ENCODE results near the gene TCF21.
A peak's percentile ranks its signal among the peaks of the same experiment; 100 is the strongest.
"Not testable (repeated sequence)": the region's sequence is repeated elsewhere in the genome, so short reads cannot be mapped to it uniquely, and the experiment has no call there.

TCF21 gene

DNA sequence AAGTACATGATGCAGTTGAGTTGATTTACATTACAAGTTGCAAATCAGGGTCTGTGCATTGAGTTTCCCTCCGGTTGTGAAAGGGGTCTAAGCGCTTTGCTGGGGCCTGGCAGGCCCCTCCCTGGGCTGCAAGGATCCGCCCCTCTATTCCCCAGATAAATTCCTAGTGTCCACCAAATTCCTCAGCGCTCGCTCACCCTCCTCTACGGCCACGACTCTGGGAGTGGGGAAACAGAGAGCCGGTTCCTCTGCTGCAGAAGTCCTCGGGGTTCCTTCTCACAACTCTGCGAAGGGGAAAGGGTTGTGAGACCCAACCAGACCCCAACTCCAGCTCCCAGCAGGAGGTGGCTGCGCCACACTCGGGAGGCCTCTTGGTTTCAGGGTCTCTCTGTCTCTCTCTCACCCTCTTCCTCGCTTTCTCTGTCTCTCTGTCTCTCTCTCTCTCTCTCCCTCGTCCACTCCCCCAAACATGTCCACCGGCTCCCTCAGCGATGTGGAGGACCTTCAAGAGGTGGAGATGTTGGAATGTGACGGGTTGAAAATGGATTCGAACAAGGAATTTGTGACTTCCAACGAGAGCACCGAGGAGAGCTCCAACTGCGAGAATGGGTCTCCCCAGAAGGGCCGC lies at the start of gene TCF21:
TSS of gene TCF21 (plus strand) at position 185 of the 628 bp plus-strand sequence. CDS start at position 470, 285 bp downstream.
- DNase-seq, result no peak

DNA sequence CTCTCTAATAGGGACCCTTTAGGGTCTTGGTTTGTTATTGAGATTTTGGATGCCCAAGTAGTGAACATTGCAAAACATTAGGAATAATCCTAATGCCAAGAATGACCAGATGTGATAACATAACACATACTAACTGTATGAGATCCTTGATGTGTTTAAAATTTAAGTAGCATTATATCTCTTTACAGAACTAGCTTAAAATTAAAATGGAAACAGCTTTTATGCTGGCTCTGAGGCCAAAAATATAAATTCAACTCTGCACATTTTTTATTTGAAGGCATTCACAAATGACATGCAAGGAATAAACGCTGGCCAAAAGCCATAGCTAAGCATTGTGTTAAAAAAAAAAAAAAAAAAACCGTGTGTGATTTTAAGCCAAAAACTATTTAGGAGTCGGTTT lies 47.7 kb upstream of the TCF21 start:
- no peak for DNase-seq

DNA sequence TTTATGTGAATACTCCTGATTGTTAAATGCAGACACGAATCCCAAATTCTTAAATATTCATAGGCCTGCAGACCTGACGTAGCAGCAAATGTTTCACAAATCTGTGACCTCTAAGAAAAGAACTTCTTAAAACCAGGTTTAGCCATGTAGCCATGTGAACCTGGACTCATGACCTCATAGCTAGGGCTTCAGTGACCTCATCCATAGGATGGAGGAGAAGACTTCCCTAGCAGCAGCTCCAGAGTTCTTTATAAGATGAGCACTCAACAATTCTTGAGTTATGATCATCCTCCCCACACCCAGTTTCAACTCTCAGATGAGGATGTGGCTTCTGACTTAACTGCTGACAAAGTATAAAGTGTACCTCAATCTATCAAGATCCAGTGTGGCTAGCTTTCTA lies 45.8 kb upstream of the TCF21 start:
- DNase-seq, result no peak

DNA sequence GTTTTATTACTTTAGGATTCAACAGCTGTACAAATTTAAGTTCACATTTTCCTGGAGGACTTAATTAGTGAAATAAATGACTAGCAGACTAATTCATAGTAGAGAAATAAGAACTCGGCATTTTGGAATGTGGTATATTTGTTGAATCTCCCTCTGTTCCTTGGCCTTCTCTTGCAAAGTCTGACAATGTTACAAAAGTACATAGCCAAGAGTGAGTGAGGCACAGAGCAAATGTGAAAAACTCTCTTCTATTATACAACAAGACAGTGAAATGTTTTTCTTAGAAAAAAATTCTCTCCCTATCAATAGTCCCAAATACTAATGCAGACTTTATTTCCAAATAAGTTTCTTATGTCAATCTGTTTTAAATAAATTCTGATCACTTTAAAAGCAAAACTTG lies 44.2 kb upstream of the TCF21 start:
- no peak for DNase-seq

DNA sequence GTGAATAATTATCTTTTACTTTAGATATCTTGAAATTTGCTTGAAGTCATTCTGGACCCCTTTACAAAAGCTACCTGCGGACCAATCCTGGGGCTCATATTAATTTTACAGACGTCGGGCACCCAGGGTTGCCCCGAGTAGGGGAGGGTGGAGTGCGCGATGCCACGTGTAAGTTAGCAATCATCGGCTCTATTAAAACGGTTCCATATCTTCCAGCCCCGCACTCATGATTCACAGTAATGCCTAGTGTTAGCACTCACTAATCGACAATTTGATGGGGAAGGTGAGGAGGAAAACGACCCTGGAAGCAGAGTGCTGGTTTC lies 34.9 kb upstream of the TCF21 start:
- no peak for DNase-seq

DNA sequence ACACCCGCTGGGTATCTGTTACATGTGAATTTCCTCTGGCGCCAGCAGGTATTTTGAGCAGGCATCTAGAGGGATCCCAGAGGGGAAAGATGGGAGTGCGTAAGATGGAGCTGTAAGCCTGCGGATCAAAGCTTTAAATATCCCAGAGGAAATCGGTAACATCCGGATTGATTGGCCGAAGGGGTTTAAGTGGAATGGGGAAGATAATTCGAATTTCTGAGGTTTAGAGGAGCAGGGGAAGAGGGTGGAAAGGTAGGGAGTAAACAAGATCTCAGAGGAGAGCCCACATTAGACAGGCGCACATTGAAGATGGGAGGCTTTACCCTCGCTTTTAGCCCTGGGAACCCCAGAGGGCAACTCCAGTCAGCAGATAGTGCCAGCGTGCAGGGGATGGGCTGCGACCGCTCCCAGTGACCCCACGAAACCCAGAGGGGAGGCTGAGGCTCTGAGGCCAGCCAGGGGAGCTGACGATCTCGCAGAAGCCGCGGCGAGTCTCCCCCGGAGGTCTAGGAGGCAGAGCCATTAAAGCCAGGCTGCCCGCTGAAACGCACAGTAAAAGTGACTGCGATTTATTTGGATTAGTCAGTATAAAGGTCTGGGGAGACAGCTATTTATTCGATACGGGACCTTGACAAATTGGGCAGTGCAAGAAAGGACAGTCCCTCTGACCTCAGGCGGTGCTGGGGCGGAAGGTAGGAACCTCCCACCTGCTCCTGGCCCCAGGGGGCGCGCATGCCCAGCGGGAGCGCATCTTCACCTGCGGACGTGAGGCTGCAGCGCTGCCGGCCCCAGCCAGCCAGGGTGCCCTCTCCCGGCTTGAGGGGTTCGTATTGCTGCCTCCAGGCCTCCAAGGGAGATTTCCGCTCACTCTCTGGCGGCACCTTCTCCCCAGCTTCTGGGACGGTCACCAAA lies 34.3 kb upstream of the TCF21 start:
- DNase-seq, result peak; percentile 32 to 79

DNA sequence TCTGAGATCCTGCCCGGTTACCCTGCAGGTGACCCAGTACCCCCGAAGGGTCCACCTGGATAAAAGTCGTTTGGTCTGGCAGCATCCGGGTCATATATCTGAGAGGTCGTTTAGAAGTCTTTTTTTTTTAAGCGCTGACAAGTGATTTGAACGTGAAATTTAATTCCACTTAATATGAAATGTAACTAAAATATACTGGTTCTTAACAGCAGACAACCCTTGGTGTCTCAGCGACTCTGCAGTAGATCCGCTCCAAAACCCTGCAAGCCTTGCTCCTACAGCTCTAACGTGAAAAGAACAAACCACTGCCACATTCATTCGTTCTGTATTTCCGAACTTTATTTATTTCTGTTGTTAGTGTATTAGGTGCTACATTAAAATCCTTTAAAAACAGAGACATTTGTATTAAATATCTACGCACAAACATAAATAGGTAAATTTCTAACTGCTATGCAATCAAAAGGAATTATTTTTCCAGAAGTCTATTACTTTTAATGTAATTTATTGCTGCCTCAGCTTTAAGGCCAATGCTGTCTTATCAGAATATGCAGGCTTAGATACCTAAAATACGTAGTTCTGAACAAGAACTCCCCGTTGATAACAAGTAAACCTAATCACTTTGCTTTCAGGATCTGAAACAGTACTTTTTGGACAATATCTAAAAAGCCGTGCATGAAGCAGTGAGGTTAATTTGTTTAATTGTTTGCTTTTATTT lies 33.5 kb upstream of the TCF21 start:
- DNase-seq, result no peak

DNA sequence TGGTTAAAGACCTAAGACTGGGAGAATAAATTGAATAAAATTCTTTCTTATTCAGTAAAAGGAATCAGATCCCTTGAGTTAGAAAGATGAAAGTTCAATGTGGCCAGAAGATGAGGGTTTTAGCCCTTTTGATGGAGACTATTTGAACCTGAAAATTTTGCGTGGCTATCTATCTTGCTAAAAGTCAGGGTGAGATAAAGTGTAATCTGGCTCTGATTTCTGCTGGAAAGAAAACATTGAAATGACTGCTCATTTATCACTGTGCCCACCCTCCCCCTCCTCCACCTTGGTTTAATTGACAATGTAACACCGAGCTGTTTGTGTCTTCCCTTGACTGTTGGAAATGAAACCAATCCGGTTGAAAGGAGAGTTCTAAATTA lies 32.9 kb upstream of the TCF21 start:
- no peak for DNase-seq

DNA sequence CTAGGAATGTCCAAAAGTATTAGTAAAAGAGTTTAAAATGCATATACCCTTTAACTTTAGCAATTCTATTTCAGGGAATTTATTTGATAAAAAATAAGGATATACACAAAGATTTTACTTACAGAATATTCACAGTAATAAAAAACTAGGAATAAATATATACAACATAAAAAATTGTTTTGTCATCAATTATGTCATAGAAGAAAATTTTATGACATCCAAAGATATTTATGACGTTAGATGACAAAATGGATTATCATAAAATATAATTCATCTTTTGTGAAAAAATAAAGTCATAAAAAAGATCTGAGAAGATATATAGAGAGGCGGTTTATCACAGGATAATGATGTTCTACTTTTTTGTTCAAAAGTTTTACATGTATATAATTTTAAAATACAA lies 32.0 kb upstream of the TCF21 start:
- no peak for DNase-seq

DNA sequence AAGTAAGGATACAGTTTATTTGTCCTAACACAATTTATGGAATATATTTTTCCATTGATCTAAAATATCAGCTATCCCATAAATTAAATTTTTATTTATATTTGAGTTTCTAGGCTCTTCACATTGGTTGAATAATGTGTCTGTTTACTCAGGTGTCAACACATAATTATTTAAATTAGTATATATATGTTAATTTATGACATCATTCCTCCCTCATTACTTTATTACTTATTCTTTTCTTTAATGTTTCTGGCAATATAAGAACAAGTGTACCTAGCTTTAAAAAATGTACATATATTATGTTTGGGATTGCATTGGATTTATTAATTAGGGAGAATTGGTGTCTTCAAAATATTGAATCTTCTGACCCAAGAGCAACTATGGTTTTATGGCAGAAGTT lies 31.2 kb upstream of the TCF21 start:
- no peak for DNase-seq

DNA sequence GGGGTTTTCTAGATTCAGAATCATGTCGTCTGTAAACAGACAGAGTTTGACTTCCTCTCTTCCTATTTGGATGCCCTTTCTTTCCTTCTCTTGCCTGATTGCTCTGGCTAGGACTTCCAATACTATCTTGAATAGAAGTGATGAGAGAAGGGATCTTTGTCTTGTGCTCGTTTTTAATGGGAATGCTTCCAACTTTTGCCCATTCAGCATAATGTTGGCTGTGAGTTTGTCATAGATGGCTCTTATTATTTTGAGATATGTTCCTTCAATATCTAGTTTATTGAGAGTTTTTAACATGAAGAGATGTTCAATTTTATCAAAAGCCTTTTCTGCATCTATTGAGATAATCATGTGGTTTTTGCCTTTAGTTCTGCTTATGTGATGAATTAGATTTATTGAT lies 27.6 kb upstream of the TCF21 start:
- DNase-seq, result not testable (repeated sequence)

DNA sequence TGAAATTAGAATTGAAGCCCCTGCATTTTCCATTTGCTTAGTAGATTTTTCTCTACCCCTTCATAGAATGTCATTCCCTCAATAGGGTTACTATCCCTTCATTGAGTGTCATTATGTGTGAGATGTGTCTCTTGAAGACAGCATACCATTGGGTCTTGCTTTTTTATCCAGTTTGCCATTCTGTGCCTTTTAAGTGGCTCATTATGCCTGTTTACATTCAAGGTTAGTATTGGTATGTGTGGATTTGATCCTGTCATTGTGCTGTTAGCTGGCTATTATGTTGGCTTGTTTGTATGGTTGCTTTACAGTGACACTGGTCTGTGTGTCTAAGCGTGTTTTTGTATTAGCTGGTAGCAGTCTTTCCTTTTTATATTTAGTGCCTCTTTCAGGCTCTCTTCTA lies 25.7 kb upstream of the TCF21 start:
- DNase-seq, result no peak

DNA sequence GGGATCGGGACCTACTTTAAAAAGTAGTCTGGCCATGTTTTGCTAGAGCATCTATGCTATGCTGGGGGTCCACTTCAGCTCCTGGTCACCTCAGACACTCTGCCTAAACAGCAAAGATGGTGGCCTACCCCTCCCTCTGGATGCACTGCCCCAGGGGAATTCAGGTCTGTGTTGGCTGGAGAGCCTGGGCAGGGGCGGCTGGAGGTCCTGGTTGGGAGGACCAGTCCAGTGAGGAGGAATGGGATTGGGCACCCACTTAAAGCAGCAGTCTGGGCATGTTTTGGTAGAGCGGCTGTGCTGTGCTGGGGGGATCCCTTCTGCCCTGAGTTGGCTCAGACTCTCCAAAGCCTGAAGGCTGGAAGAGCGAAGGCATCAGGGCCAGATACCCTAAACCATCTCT lies 23.2 kb upstream of the TCF21 start:
- no peak for DNase-seq

DNA sequence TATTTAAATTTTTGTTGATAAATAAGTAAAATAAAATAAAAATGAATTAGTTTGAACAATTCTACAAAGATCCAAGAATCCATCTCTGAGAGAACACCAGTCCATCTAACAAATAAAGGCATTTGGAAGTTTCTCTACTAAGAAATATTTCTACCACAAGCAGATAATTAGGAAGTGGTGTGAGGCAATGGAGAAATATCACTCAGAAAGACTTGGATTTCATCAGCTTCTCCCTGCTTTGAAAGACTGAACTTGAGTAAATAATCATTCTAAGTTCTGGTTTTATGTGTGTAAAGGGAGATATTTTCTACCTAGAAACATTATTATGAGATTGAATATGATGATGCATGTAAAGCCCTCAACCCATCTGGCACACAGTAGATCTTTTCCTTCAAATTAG lies 17.8 kb upstream of the TCF21 start:
- DNase-seq, result no peak

DNA sequence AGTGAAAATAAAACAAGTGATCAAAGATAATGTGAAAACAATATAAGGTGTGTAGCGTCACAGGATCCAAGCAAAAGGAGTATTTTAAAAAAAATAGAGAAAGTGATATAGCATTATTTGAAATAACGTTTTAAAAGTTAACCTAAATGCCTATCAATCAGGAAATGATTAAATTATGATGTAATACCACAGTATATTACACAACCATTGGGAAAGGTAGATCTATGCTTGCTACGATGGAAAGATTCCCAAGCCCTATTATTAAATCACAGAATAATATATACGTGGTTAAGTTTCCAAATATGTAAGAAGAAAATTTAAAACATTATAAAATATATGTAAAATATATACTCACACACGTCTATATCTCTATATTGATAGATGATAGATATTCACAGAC lies 15.4 kb upstream of the TCF21 start:
- no peak for DNase-seq

DNA sequence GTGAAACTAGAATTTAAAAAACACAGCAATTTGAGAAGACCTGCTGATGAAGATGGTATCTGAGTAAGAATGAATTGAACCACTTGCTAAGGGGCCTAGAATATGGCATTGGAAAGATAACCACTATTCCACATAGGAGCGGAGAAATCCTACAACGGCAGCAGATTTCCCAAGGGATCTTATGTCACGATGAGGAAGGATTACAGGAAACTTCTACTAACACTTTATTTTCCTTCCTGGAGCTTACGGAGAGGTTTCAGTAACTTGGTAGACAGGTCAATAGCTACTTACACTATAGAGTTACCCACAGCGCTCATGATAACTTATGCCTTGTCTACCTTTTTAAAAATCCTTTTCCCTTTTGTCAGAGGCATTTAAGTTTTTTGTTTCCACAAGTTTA lies 11.8 kb upstream of the TCF21 start:
- no peak for DNase-seq

DNA sequence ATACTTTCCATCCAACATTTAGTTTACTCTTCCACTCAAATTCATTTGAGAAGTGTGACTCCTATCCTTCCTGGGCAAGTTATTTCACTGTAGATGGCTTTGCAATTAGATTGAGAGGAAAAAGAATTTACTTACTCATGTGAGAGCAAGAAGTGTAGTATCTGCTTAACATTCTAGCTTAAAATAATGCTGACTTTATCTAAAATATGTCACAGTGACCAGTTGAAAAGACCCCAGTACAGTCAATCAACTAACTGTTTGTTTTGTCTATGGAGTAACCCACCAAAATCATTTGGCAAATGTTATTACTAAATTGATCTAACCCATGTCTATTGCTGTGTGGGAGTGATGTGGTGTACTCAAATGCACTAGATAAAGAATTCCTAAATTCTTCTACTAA lies 8.9 kb upstream of the TCF21 start:
- no peak for DNase-seq

DNA sequence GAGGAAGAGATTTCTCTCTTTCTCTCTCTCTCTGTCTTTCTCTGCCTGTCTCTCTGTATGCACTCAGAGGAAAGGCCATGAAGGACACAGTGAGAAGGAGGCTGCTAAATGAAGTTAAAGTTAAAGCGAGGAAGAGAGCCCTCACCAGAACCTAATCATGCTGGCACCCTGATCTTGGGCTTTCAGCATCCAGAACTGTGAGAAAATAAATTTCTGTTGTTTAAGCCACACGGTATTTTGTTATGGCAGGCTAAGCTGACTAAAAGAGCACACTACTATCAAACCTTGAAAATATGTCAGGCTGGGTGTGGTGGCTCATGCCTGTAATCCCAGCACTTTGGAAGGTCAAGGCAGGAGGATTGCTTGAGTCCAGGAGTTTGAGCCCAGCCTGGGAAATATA lies 8.0 kb upstream of the TCF21 start:
- DNase-seq, result no peak

DNA sequence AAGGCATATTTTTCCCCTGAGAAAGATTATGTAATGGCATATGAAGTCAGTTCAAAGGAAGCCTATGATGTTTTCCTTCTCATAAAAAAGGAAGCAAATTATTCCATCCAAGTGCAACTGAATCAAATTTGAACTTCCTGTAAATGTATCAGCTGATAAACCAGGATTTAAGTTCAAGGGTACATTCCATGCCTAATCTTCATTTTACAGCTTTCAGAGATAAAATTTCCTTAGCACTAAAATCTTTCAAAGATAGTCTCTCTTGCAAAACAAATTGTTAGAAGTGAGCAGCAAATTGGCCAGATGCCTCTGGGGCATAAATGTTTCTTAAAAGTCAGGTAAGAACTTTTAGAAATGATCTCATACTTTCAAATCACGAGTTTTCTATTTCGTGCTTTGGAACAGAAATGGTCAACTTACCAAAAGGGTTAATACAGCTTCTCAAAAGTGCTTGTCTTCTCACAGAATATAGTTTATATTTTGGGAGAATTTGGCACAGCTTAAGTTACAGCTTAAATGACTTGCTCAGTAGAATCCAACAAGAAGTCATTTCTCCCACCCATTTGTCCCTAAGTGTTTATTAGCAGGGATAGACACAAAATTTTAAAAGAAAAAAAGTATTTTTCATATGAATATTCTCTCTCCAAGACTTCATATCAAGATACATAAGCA lies 2.7 kb upstream of the TCF21 start:
- no peak for DNase-seq

DNA sequence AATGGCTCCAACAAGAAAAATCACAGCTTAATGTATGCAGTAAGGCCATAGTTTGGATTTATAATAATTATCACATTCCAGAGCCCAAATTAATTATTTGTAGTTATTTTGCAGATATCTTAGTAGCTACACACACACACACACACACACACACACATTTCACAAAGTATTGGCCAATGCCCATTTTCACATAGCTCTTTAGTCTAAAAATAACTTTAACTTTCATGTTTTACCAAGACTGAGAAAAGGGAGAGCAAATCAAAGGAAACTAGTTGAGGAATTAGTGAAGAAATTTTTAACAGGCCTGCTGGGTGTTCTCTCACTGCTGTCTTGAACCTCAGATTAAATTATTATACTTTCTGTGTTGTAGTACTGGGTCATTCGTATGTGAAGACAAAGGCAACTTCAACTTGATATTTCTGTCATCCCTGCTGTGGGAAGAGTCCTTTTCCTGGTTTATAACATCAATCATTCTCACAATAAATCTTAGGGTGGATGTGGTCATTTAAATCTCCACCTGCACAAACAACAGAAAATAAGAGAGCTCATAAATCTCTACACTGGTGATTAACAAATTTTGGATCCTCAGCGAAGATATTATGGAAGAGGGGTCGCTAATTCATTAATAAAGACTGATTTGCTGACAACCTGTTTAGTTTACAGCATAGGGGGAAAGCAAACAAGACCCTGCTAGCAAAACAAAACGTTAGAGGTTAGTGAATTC lies 1.6 kb upstream of the TCF21 start:
- no peak for DNase-seq

DNA sequence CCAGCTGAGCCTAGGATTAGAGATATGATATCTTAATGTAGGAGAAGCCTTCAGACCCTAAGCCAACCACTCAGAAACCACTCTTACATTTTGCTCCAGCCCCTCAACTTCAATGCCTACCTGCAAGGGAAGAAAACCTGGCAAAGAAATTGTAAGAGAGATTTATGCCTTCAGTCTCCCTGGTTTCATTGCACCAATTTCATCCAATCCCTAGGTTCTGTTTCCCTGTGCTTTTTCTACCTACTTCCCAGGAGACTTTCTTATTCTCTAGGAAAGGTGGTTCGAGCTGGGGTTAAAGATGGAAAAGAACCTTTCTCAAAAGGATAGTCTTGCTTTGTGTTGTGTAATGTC lies 1.1 kb upstream of the TCF21 start:
- no peak for DNase-seq

DNA sequence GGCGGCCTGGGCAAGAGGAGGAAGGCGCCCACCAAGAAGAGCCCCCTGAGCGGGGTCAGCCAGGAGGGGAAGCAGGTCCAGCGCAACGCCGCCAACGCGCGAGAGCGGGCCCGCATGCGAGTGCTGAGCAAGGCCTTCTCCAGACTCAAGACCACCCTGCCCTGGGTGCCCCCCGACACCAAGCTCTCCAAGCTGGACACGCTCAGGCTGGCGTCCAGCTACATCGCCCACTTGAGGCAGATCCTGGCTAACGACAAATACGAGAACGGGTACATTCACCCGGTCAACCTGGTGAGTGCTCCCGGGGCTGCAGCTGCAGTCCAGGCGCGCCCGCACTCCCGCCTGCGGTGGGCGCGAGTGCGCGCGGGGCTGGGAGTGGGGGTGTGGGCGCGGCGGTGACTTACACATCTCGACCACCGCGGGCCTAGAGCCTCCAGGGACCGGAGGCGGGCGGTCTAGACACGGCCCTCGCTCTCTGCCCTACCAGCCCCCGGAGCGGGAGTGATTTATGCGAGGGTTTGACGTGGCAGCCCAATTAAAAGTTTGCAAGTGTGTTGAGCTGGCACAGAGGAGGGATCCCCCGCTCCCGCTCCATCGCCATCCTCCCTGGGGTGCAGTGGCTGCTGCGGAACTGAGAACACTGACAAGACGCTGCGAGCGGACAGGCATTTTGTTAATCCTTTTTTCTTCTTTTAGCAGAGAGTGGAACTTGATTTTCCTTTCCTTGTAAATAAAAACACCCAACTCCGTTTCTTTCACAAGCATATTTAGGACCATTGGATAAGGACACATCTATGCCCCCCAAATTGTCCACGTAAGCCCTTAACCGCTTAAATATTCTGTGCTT lies 867 bp downstream of the TCF21 start:
- DNase-seq, result no peak

All from NCI-H524 (cell line).